Glomerular endothelial cell (primary cell): ENCODE results near the gene KRTAP10-12. TPM values are rescaled to one million over a fixed set of nuclear protein-coding genes. Genes with fewer than 3 reads are reported as not detected.

ENCODE experiments used
- DNase-seq: peaks from one replicate; pipeline ENCODE4 v3.0.0-alpha.2; 2011; ENCODE audit warnings: low read depth, low spot score; ENCODE audit errors: extremely low read depth
- total RNA-seq: library from RNA; depleted of rRNA; stranded (reverse); fragments of >200 nt; gene quantifications from 2 replicates; pipeline ENCODE4 v1.2.3, GENCODE V29; 2015

KRTAP10-12 gene
- total RNA-seq, 1 donor from 2014 or later, result not detected

GRCh38 chr21:44730951-44731579 lies 34.1 kb downstream of the KRTAP10-12 start:
- DNase-seq, result no peak

DNA sequence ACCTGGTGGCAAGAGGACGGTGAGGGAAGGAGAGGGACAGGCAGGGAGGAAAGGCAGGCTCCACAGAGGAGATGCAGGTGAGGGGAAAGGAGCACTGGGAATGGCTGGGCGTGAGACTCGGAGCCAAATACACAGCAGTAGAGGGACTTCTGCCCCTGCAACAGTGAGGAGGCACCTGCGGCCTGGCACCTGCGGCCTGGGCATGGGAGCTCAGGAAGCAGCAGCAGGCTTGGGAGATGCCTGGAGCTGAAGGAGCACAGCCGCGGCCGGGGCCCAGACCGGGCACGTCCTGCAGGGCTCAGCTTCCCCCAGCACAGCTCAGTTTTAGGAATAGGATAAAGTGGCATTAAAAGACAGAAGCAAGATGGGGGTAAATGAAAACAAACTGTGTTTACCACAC lies 35.3 kb downstream of the KRTAP10-12 start:
- no peak for DNase-seq

DNA sequence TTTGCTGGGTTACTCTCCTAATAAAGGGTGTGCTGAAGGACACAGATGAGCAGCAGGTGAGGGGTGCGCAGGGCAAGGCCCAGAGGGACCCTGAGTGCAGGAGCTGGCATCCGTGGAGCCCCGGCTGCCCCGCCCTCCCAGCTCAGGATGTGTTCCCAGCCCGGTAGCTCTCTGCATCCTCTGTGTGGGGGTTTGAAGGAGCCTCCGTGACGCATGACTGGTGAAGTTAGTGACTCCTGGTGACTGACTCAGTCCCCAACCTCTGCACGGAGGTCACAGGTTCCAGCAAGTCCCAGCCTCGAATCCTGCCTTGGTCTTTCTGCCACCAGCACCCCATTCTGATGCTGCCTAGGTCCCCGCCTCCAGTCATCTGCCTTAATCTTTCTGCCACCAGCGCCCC lies 36.0 kb downstream of the KRTAP10-12 start:
- no peak for DNase-seq

GRCh38 chr21:44734026-44734745 lies 37.2 kb downstream of the KRTAP10-12 start:
- DNase-seq, result no peak

DNA sequence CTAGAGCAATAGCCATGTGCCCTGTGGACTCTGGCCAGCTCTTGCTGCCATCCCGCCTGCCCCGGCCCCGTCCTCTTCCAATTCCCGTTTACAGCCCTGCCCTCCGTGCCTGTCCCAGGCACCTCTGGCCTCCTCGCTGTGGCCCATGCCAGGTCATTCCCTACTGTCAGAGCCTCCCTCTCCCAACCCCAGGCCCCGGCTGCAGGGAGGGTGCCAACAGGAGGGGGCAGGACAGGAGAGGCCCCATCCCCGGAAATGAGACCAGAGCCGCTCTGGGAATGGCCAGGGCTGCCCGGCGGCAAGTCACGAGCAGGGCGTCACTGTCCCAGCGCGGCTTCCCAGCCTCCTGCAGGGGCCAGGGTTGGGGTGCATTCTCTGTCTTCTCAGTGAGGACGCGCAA lies 37.9 kb downstream of the KRTAP10-12 start:
- DNase-seq, result no peak

DNA sequence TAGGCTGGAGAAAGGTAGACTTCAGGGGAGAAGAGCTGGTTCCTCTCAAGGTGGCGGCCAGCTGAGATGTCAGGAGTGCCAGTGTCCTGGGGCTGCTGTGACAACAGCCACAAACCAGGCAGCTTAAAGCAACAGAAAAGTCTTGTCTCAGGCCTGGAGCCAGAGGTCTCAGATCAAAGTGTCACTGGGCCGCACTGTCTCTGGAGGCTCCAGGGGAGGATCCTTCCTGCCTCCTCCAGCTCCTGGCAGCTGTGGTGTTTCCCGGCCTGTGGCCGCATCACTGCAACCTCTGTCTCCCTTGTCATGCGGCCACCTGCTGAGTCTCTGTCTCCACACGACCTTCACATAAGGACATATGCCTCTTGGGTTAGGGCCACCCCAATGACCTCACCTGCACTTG lies 38.8 kb downstream of the KRTAP10-12 start:
- DNase-seq, result no peak

DNA sequence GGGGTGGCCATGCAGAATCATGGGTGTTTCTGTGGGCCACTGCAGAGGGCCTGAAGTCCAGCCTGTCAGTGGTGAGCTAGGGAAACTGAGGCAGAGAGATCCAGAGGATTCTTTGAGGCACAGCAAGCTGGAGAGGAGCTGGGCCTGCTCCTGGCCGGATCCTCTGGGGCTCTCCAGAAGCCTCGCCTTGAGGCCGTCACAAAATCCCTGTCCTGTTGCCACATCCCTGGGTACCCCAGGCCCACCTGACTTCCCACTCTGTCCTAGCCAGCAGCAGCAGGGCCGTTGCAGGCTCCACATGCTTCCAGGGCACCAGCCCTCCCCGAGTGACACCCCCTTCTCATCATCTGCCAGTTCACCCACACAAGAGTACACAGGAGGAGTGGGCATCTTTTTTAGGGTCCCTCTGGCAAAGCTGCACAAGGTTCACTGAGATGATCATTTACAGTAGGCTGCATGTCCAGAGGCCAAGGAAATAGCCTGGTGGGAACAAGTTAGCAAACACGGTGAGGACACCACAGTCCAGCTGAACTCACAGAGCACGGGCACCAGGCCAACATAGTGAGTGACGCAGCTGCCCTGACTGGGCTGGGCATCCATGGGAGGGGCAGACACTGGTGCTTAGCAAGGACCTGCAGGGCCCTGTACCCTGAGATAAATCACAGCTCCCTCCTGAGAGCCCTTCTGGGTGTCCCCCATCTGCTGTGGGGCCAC lies 39.5 kb downstream of the KRTAP10-12 start:
- no peak for DNase-seq

GRCh38 chr21:44737706-44738354 lies 40.9 kb downstream of the KRTAP10-12 start:
- DNase-seq, result no peak

GRCh38 chr21:44738621-44739020 lies 41.6 kb downstream of the KRTAP10-12 start:
- no peak for DNase-seq

DNA sequence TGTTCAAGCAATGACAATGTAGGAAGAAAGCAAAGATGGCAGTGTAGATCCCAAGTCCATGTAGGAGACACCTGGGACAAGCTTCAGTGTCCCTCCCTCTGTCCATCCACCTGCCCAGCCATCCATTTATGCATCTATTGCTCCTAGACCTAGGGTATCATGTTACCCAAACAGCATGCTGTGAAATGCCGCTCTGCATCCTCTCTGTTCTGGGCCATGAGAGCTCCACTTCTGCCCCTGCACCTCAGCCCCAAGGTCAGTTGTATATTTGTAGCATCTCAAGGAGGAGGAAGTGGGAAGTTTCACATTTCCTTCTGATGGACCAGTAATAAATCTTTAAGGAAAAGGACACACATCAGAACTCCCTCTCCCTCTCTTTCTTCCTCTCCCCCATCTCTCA lies 42.3 kb downstream of the KRTAP10-12 start:
- no peak for DNase-seq

DNA sequence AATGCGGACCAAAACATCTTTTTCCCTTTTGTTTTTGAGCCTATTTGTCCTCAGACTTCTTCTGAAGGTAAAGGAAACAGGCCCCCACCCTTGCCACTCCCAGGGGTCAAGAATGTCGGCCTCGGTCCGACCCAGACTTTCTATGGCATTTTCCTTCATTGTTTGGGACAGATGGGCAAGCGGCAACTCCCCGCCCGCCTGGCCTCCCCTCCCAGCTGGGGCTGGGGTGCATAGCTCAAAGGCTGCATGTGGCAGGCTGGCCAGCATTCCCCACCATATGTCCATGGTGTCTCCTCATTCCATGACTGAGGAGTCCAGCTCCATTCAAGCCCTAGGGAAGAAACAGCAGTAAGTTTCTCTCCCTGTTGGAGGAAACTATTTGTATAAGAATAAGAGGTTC lies 43.8 kb downstream of the KRTAP10-12 start:
- no peak for DNase-seq

GRCh38 chr21:44741921-44742320 lies 44.9 kb downstream of the KRTAP10-12 start:
- DNase-seq, result no peak

- no peak for DNase-seq
Measured at GRCh38 chr21:44742418-44743153, 45.6 kb downstream of the KRTAP10-12 start.

Other genes starting within 250 kb of the KRTAP10-12 start
- 9.8 and 10.4 TPM in 2 replicates for gene LRRC3, start 241.7 kb upstream of the KRTAP10-12 start, total RNA-seq
- not detected in 2 replicates for gene KRTAP10-1, start 157.0 kb upstream of the KRTAP10-12 start, total RNA-seq
- not detected in 2 replicates for gene KRTAP10-2, start 145.7 kb upstream of the KRTAP10-12 start, total RNA-seq
- not detected in 2 replicates for gene KRTAP10-3, start 138.4 kb upstream of the KRTAP10-12 start, total RNA-seq
- not detected in 2 replicates for gene KRTAP10-4, start 123.4 kb upstream of the KRTAP10-12 start, total RNA-seq
- not detected in 2 replicates for gene KRTAP10-5, start 116.6 kb upstream of the KRTAP10-12 start, total RNA-seq
- gene KRTAP10-6, start 104.7 kb upstream of the KRTAP10-12 start, total RNA-seq, result not detected in 2 replicates
- gene KRTAP10-7, start 96.6 kb upstream of the KRTAP10-12 start, total RNA-seq, result not detected in 2 replicates
- not detected in 2 replicates for gene KRTAP10-8, start 85.1 kb upstream of the KRTAP10-12 start, total RNA-seq
- not detected in 2 replicates for gene KRTAP10-9, start 70.1 kb upstream of the KRTAP10-12 start, total RNA-seq
- gene KRTAP10-10, start 59.8 kb upstream of the KRTAP10-12 start, total RNA-seq, result not detected in 2 replicates
- gene KRTAP10-11, start 50.8 kb upstream of the KRTAP10-12 start, total RNA-seq, result not detected in 2 replicates
- not detected in 2 replicates for gene KRTAP12-4, start 42.5 kb upstream of the KRTAP10-12 start, total RNA-seq
- gene KRTAP12-3, start 39.2 kb upstream of the KRTAP10-12 start, total RNA-seq, result not detected in 2 replicates
- not detected in 2 replicates for gene KRTAP12-2, start 30.2 kb upstream of the KRTAP10-12 start, total RNA-seq
- not detected in 2 replicates for gene KRTAP12-1, start 15.0 kb upstream of the KRTAP10-12 start, total RNA-seq
- gene TSPEAR, start 14.4 kb downstream of the KRTAP10-12 start, total RNA-seq, result 0.12 TPM in 1 of 2 replicates, not detected in the other
- 42.6 and 74.9 TPM in 2 replicates for gene UBE2G2, start 104.6 kb downstream of the KRTAP10-12 start, total RNA-seq
- gene SUMO3, start 120.9 kb downstream of the KRTAP10-12 start, total RNA-seq, result 59.8 and 79.2 TPM in 2 replicates
- 464 and 500 TPM in 2 replicates for gene PTTG1IP, start 176.5 kb downstream of the KRTAP10-12 start, total RNA-seq
- 0.93 TPM in 1 of 2 replicates, not detected in the other for gene ITGB2, start 223.7 kb downstream of the KRTAP10-12 start, total RNA-seq
- gene SLX9, start 242.9 kb downstream of the KRTAP10-12 start, total RNA-seq, result 22.7 and 26.5 TPM in 2 replicates